ENCODE results near the gene ABCC1.

GRCh38 chr16:16106466-16106865, 157.1 kb downstream of the ABCC1 start:
- TF ChIP-seq CTCF (IDR thresholded peaks at IDR 0.05) (no peak), POLR2AphosphoS5 (IDR thresholded peaks at IDR 0.05) (no peak), POLR2A (IDR thresholded peaks at IDR 0.05) (no peak)
